Endodermal cell (in vitro differentiated cells): ENCODE results near the gene ZFP14. TPM values are rescaled to one million over a fixed set of nuclear protein-coding genes. Genes with fewer than 3 reads are reported as not detected.

ENCODE experiments used
- DNase-seq: peaks from one replicate; pipeline ENCODE4 v3.0.0-alpha.2; 2017
- H3K27ac ChIP-seq: 2 replicates; pipeline ENCODE4 v1.5.1; 2013; ENCODE audit warnings: mild to moderate bottlenecking, low read depth, low read length, moderate library complexity
- H3K27me3 ChIP-seq: 2 replicates; pipeline ENCODE4 v1.6.1; 2013; ENCODE audit warnings: mild to moderate bottlenecking, low read length, moderate library complexity; ENCODE audit not compliant: insufficient read depth, control insufficient read depth, poor library complexity, severe bottlenecking
- H3K36me3 ChIP-seq: 2 replicates; pipeline ENCODE4 v1.7.0; 2013; ENCODE audit warnings: mild to moderate bottlenecking, low read length, moderate library complexity; ENCODE audit not compliant: control insufficient read depth, insufficient read depth
- H3K4me1 ChIP-seq: one replicate; pipeline ENCODE4 v1.7.0; 2013; ENCODE audit warnings: low read length; ENCODE audit not compliant: control insufficient read depth, insufficient read depth
- H3K4me3 ChIP-seq: 2 replicates; pipeline ENCODE4 v1.5.1; 2013; ENCODE audit warnings: mild to moderate bottlenecking, low read length, moderate library complexity
- H3K9ac ChIP-seq: 2 replicates; pipeline ENCODE4 v1.6.1; 2013; ENCODE audit warnings: mild to moderate bottlenecking, low read length, moderate library complexity; ENCODE audit not compliant: poor library complexity, severe bottlenecking; ENCODE audit errors: extremely low read depth
- H3K9me3 ChIP-seq: 2 replicates; pipeline ENCODE4 v1.6.1; 2013; ENCODE audit warnings: mild to moderate bottlenecking, low read length, moderate library complexity; ENCODE audit not compliant: control insufficient read depth
- H3K27ac Mint-ChIP-seq: 2 replicates; pipeline ENCODE4 v1.8.0; 2020; ENCODE audit warnings: mixed read lengths
- H3K27me3 Mint-ChIP-seq: 2 replicates; pipeline ENCODE4 v1.8.0; 2021; ENCODE audit warnings: mild to moderate bottlenecking, mixed read lengths; ENCODE audit not compliant: insufficient read depth
- H3K36me3 Mint-ChIP-seq: 2 replicates; pipeline ENCODE4 v1.8.0; 2020; ENCODE audit warnings: low read depth, mixed read lengths
- H3K4me1 Mint-ChIP-seq: 2 replicates; pipeline ENCODE4 v1.8.0; 2020; ENCODE audit warnings: mixed read lengths
- H3K4me3 Mint-ChIP-seq: 2 replicates; pipeline ENCODE4 v1.8.0; 2020; ENCODE audit warnings: mild to moderate bottlenecking, moderate library complexity, mixed read lengths
- H3K9me3 Mint-ChIP-seq: 2 replicates; pipeline ENCODE4 v1.8.0; 2020; ENCODE audit warnings: mild to moderate bottlenecking, mixed read lengths
- CTCF ChIP-seq: fragments of 200-600 bp; sonication (generic); conservative IDR thresholded peaks from 2 replicates; pipeline ENCODE4 v1.5.0; 2021; ENCODE audit warnings: antibody characterized with exemption, mild to moderate bottlenecking
- WGBS, 2 experiments: methylation state at CpG; one replicate each; pipeline versions ENCODE4 v1.1.5 to v1.1.7; 2013; ENCODE audit warnings: missing lambda C conversion rate in 2 of 2, mixed read lengths in 1 of 2; ENCODE audit not compliant: insufficient coverage in 1 of 2, insufficient read length in 1 of 2; 5-methylcytosine and 5-hydroxymethylcytosine counted together
- total RNA-seq, 2 donors: library from RNA; stranded (reverse); fragmentation: NEBNext Ultra II Directional in 1 of 2; extraction: Animal tissue kit (Norgen Biotek cat#: 25700) in 1 of 2; gene quantifications; 2 replicates in 1 of 2; 3 replicates in 1 of 2; pipeline ENCODE4 v1.2.1, GENCODE V29; 2021

ZFP14 gene
- total RNA-seq, 2 donors from 2014 or later: 9.2 to 11.1 TPM

- WGBS, 2 experiments: 100% methylated on average over 4 of the region's 5 CpGs; no CpG with 5 or more reads in 1 of the 2 experiments
- H3K27ac Mint-ChIP-seq: peak overlapping the region; percentile 53
- H3K27me3 ChIP-seq: no peaks in the 10 kb centered on the region
- H3K36me3 Mint-ChIP-seq: peaks cover 69% of the 10 kb centered on the region
- no peak overlapping the region for H3K9ac ChIP-seq
- H3K9me3 ChIP-seq: peaks cover 65% of the 10 kb centered on the region
- H3K4me1 Mint-ChIP-seq: no peaks in the 10 kb centered on the region
- H3K9me3 Mint-ChIP-seq: peaks cover 4% of the 10 kb centered on the region
- no peak overlapping the region for H3K27ac ChIP-seq
- TF ChIP-seq CTCF: no peak
- H3K27me3 Mint-ChIP-seq: no peaks in the 10 kb centered on the region
- DNase-seq: no peak
- peaks cover 82% of the 10 kb centered on the region for H3K36me3 ChIP-seq
- H3K4me1 ChIP-seq: no peaks in the 10 kb centered on the region
- H3K4me3 ChIP-seq: no peak overlapping the region
- H3K4me3 Mint-ChIP-seq: no peak overlapping the region
Observed at GRCh38 chr19:36409841-36410240, 30.8 kb upstream of the ZFP14 start.

- no peak overlapping the region for H3K27ac Mint-ChIP-seq
- Histone ChIP-seq H3K4me1 (no peaks in the 10 kb centered on the region), H3K27me3 (no peaks in the 10 kb centered on the region), H3K36me3 (peaks cover 84% of the 10 kb centered on the region), H3K27ac (no peak overlapping the region), H3K9me3 (peaks cover 61% of the 10 kb centered on the region), H3K9ac (no peak overlapping the region), H3K4me3 (no peak overlapping the region)
- no peak overlapping the region for H3K4me3 Mint-ChIP-seq
- H3K9me3 Mint-ChIP-seq: no peaks in the 10 kb centered on the region
- peaks cover 73% of the 10 kb centered on the region for H3K36me3 Mint-ChIP-seq
- H3K27me3 Mint-ChIP-seq: no peaks in the 10 kb centered on the region
- no peak for DNase-seq
- 90 to 100% methylated on average over 2 to 3 of the region's 3 CpGs for WGBS, 2 experiments
- no peaks in the 10 kb centered on the region for H3K4me1 Mint-ChIP-seq
- TF ChIP-seq CTCF: no peak
Observed at GRCh38 chr19:36408101-36408500, 29.1 kb upstream of the ZFP14 start.

- Mint-ChIP-seq H3K9me3 (no peaks in the 10 kb centered on the region), H3K4me3 (no peak overlapping the region), H3K27ac (no peak overlapping the region), H3K27me3 (no peaks in the 10 kb centered on the region), H3K4me1 (no peaks in the 10 kb centered on the region), H3K36me3 (peaks cover 78% of the 10 kb centered on the region)
- Histone ChIP-seq H3K4me3 (no peak overlapping the region), H3K9ac (no peak overlapping the region), H3K27me3 (no peaks in the 10 kb centered on the region), H3K27ac (no peak overlapping the region), H3K4me1 (no peaks in the 10 kb centered on the region), H3K9me3 (peaks cover 61% of the 10 kb centered on the region), H3K36me3 (peaks cover 90% of the 10 kb centered on the region)
- DNase-seq: no peak
- TF ChIP-seq CTCF: no peak
- 99% methylated on average over 3 of the region's 3 CpGs; no CpG with 5 or more reads in 1 of the 2 experiments for WGBS, 2 experiments
Observed at GRCh38 chr19:36404498-36404897, 25.5 kb upstream of the ZFP14 start.
